ENCODE measurements around the gene CEP126.

DNA sequence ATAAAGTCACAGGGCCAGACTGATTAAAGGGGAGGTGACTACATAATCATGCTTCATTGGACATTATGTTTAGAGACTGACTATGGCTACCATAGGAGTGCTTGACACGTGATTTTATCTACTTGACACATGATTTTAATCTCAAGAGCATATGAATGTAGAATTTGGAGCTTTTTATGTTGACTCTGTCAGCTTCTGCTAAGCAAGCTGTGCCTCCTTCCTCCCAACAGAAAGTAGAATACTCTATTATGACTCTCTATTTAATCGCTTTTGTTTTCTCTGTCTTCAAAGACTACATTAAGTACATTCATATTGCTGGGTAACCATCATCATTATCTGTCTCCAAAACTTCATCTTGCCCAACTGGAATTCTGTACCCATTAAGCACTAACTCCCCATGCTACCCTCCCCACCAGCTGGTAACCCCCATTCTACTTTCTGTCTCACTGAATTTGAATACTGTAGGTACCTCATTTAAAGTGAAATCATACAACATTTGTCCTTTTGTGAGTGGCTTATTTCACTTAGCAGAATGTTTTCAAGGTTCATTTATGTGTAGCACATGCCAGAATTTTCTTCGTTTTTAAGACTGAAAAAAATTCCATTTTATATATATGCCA lies 26.2 kb downstream of the CEP126 start:
- TF ChIP-seq, protein P1, sequence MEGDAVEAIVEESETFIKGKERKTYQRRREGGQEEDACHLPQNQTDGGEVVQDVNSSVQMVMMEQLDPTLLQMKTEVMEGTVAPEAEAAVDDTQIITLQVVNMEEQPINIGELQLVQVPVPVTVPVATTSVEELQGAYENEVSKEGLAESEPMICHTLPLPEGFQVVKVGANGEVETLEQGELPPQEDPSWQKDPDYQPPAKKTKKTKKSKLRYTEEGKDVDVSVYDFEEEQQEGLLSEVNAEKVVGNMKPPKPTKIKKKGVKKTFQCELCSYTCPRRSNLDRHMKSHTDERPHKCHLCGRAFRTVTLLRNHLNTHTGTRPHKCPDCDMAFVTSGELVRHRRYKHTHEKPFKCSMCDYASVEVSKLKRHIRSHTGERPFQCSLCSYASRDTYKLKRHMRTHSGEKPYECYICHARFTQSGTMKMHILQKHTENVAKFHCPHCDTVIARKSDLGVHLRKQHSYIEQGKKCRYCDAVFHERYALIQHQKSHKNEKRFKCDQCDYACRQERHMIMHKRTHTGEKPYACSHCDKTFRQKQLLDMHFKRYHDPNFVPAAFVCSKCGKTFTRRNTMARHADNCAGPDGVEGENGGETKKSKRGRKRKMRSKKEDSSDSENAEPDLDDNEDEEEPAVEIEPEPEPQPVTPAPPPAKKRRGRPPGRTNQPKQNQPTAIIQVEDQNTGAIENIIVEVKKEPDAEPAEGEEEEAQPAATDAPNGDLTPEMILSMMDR (IDR thresholded peaks at IDR 0.05), result no peak
- no peak for TF ChIP-seq POLR2A (IDR thresholded peaks at IDR 0.05)

Measured in testis (tissue), 2 donors.